NCI-H82 (cell line): ENCODE results near the gene CFAP20DC.
"Not testable (repeated sequence)": the region's sequence is repeated elsewhere in the genome, so short reads cannot be mapped to it uniquely, and the experiment has no call there.

Source experiments
- DNase-seq: peaks from one replicate; lab custom pipeline; 2025; lab: John Stamatoyannopoulos, UW

The CFAP20DC gene

GRCh38 chr3:59017617-59017984 is 32.2 kb downstream of the CFAP20DC start:
- DNase-seq: no peak

- no peak for DNase-seq
Measured at GRCh38 chr3:59016930-59017616, 32.8 kb downstream of the CFAP20DC start.

DNA sequence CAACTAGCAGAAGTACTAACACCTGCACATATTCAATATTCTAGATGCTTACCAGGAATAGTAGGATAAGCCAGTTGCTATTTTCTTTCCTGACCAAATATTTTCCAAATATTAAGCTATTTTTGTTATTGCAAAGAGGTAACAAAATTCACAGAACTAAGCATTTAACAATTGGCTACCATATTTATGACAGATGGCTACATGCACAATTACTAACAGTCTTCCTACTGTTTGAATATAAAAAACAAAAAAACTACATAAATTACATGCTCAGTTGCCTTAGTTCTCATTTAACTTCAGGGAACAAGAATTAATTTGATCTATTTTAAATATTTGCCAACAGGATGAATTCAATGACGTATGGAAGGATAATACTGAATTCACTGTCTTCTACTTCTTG is 36.2 kb downstream of the CFAP20DC start:
- DNase-seq: no peak

GRCh38 chr3:59006634-59007517 is 42.9 kb downstream of the CFAP20DC start:
- DNase-seq: peak; percentile 35

DNA sequence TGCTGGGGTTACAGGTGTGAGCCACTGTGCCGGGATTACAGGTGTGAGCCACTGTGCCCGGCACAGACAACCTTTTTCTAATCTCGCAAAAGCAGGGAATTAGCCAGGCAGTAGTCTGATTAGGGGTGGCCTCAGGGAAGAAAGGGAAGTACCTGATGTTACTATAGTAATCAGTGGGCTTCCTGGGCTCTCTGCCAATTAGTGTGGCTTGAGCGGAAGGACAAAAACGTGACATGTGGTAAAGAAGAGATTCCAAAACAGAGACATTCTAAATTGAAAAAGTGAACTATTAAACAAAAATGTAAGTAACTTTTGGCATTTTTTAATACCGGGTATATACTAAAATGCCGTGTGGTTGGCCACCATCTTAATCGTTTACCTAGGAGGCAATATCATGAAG is 48.1 kb downstream of the CFAP20DC start:
- peak; percentile 54 for DNase-seq

- DNase-seq: no peak
Measured at GRCh38 chr3:58999774-59000160, 50.1 kb downstream of the CFAP20DC start.

- DNase-seq: no peak
Measured at GRCh38 chr3:58999134-58999773, 50.6 kb downstream of the CFAP20DC start.

- DNase-seq: peak; percentile 78
Measured at GRCh38 chr3:58998476-58999117, 51.2 kb downstream of the CFAP20DC start.

- DNase-seq: no peak
Measured at GRCh38 chr3:58996730-58997129, 53.1 kb downstream of the CFAP20DC start.

- DNase-seq: peak; percentile 78
Measured at GRCh38 chr3:58994746-58995330, 55.0 kb downstream of the CFAP20DC start.

DNA sequence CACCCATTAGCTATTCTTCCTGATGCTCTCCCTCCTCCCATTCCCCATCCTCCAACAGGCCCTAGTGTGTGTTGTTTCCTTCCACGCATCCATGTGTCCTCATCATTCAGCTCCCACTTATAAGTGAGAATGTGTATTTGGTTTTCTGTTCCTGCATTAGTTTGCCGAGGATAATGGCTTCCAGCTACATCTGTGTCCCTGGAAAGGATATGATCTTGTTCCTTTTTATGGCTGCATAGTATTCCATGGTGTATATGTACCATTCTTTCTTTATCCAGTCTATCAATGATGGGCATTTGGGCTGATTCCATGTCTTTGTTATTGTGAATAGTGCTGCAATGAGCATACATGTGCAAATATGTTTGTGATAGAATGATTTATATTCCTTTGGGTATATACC is 56.3 kb downstream of the CFAP20DC start:
- no peak for DNase-seq

- DNase-seq: peak; percentile 8
Measured at GRCh38 chr3:58991623-58992022, 58.2 kb downstream of the CFAP20DC start.

- DNase-seq: no peak
Measured at GRCh38 chr3:58991026-58991425, 58.8 kb downstream of the CFAP20DC start.

- no peak for DNase-seq
Measured at GRCh38 chr3:58989955-58990354, 59.9 kb downstream of the CFAP20DC start.

DNA sequence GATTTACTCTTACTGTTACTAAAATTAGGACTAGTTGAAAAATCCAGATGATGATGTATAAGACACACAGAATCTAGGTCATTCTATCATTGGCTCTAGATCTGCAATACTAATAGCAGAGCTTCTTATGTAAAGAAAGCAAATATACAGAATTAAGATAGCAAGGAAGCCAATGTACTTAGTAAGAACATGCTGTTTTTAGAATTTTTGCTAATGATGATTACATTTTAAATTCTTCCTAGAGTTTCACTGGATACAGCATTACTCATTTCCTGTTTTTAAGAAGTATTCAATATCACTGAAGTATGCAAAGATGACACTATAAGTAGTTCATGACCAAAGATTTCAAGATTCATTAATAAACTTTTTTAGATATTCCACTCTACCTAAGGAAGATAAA is 60.7 kb downstream of the CFAP20DC start:
- DNase-seq: no peak

DNA sequence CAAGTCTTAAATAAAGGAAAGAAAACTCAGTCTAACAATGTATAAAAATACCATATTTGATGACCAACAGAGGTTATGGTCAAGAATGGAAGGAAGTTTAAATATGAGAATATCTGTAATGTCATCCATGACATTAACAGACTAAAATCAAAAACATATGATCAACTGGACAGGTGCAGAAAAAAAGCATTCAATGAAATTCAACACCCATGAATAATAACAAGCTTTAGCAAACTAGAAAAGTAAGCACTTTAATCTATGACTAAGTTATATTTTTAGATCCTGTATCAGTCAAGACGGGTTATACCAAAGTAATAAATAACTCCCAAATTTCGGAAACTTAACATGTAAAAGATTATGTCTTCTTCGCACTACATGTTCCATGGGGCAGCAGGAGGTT is 61.8 kb downstream of the CFAP20DC start:
- no peak for DNase-seq

- DNase-seq: no peak
Measured at GRCh38 chr3:58986654-58987053, 63.2 kb downstream of the CFAP20DC start.

GRCh38 chr3:58979840-58980239 is 70.0 kb downstream of the CFAP20DC start:
- no peak for DNase-seq

DNA sequence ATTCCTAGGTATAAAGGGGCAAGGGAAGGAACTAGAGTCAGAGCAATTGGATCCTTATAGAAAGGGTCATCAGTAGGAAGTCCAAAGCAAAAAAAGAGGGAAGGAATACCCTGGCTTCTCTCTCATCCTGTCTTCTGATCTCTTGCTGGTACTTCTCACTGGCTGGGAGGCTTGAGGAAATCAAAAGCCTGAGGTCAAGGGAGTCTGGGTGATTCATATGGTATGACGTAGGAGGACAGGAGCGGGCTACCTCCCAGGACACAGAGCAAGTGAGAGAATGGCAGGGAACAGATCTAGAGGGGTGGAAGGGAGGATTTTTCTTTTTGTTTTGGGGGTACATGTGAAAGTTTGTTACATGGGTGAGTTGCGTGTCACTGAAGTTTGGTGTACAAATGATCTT is 76.0 kb downstream of the CFAP20DC start:
- DNase-seq: no peak

DNA sequence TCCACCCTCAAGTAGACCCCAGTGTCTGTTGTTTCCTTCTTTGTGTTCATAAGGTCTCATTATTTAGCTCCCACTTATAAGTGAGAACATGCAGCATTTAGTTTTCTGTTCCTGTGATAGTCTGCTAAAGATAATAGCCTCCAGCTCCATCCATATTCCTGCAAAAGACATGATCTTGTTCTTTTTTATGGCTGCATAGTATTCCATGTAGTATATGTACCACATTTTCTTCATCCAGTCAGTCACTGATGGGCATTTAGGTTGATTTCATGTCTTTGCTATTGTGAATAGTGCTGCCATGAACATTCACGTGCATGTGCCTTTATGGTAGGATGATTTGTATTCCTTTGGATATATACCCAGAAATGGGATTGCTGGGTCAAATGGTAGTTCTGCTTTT is 82.0 kb downstream of the CFAP20DC start:
- not testable (repeated sequence) for DNase-seq

GRCh38 chr3:58965865-58966264 is 84.0 kb downstream of the CFAP20DC start:
- no peak for DNase-seq

DNA sequence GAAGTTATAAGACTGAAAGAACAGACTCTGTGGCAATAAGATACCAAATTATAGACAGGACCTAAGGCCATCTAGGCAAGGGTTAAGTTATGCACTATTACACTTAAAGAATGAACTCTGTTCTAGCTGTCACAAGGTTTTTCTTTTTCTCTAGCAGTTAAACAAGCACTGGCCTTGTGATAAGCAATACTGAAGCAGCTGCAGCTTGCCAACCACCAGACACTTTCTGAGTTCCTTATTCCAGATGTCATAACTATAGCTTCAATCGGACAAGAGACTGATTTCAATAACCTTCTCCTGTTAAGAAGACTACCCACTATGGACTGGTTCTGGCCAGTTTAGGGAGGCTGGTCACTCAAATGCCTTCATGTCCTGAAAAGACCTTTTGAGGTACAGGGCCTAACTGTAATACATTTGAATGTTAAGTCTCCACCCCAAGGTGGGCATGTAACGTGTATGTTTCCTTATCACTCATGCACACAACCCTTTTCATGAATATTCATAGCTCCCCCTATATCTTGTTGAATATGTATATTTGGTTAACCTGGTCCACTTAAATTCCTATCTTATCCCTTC is 85.8 kb downstream of the CFAP20DC start:
- DNase-seq: no peak
